AG08395 (cell line): ENCODE measurements around the gene INAVA.
"Not testable (repeated sequence)": the region's sequence is repeated elsewhere in the genome, so short reads cannot be mapped to it uniquely, and the experiment has no call there.

ENCODE experiments used
- DNase-seq: peaks from one replicate; pipeline ENCODE4 v3.0.0; 2012; ENCODE audit warnings: mixed read lengths, low spot score

The INAVA gene

GRCh38 chr1:200921571-200922110 is 26.9 kb downstream of the INAVA start:
- no peak for DNase-seq

GRCh38 chr1:200922406-200922805 is 27.7 kb downstream of the INAVA start:
- no peak for DNase-seq

- DNase-seq = no peak
Observed at GRCh38 chr1:200923601-200924000, 28.9 kb downstream of the INAVA start.

- no peak for DNase-seq
Observed at GRCh38 chr1:200925831-200926230, 31.1 kb downstream of the INAVA start.

GRCh38 chr1:200929530-200930278 is 35.0 kb downstream of the INAVA start:
- DNase-seq = no peak

- not testable (repeated sequence) for DNase-seq
Observed at GRCh38 chr1:200930285-200930684, 35.6 kb downstream of the INAVA start.

- DNase-seq = no peak
Observed at GRCh38 chr1:200931776-200932175, 37.1 kb downstream of the INAVA start.

- DNase-seq = no peak
Observed at GRCh38 chr1:200934676-200935245, 40.1 kb downstream of the INAVA start.

GRCh38 chr1:200935286-200935962 is 40.7 kb downstream of the INAVA start:
- DNase-seq = not testable (repeated sequence)

- no peak for DNase-seq
Observed at GRCh38 chr1:200938955-200939354, 44.3 kb downstream of the INAVA start.

GRCh38 chr1:200945111-200945510 is 50.4 kb downstream of the INAVA start:
- no peak for DNase-seq

GRCh38 chr1:200947059-200947566 is 52.4 kb downstream of the INAVA start:
- no peak for DNase-seq

- DNase-seq = no peak
Observed at GRCh38 chr1:200949626-200950025, 54.9 kb downstream of the INAVA start.

- DNase-seq = no peak
Observed at GRCh38 chr1:200951016-200951415, 56.3 kb downstream of the INAVA start.

- no peak for DNase-seq
Observed at GRCh38 chr1:200954434-200954833, 59.7 kb downstream of the INAVA start.

GRCh38 chr1:200958597-200958996 is 63.9 kb downstream of the INAVA start:
- no peak for DNase-seq

GRCh38 chr1:200959411-200959921 is 64.8 kb downstream of the INAVA start:
- DNase-seq = no peak

GRCh38 chr1:200960236-200960947 is 65.7 kb downstream of the INAVA start:
- DNase-seq = no peak

- DNase-seq = no peak
Observed at GRCh38 chr1:200960948-200961340, 66.2 kb downstream of the INAVA start.

- not testable (repeated sequence) for DNase-seq
Observed at GRCh38 chr1:200962151-200962550, 67.5 kb downstream of the INAVA start.

GRCh38 chr1:200962631-200963030 is 67.9 kb downstream of the INAVA start:
- DNase-seq = no peak

GRCh38 chr1:200963076-200963475 is 68.4 kb downstream of the INAVA start:
- DNase-seq = no peak
